Measurements from ENCODE around the gene FBXO11.

DNA sequence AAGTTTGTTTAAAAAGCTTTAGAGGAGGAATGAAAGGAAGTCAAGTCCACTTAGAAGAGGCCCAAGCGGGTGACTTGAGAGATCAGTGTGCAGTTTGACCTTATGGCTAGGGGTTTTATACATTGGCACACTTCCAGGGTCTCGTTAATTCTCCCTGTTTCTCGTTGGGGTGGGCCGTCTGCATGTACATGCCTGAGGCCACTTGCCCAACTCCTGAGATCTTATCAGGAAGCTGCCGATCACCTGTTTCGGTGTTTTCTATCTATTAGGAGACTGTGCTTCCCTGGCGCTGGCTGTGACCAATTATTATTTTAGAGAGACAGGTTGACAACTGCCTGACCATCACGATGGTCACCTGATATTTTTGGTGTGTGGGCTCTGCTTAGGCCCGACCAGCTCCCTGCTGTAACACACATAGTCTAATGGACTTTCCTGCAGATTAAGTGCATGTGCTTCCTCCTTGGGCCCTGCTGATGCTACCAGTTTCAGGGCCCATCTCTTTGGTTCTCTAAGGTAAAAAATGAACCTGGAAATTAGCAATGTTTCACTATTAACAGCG is 154.4 kb downstream of the FBXO11 start:
- TF ChIP-seq, protein P1, sequence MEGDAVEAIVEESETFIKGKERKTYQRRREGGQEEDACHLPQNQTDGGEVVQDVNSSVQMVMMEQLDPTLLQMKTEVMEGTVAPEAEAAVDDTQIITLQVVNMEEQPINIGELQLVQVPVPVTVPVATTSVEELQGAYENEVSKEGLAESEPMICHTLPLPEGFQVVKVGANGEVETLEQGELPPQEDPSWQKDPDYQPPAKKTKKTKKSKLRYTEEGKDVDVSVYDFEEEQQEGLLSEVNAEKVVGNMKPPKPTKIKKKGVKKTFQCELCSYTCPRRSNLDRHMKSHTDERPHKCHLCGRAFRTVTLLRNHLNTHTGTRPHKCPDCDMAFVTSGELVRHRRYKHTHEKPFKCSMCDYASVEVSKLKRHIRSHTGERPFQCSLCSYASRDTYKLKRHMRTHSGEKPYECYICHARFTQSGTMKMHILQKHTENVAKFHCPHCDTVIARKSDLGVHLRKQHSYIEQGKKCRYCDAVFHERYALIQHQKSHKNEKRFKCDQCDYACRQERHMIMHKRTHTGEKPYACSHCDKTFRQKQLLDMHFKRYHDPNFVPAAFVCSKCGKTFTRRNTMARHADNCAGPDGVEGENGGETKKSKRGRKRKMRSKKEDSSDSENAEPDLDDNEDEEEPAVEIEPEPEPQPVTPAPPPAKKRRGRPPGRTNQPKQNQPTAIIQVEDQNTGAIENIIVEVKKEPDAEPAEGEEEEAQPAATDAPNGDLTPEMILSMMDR (conservative IDR thresholded peaks at IDR 0.05) = no peak
- TF ChIP-seq EZH2 (IDR thresholded peaks at IDR 0.05; ENCODE audit: low read depth) = no peak

Data from PC-9 (cell line).